Activated CD8-positive, alpha-beta memory T cell treated with anti-CD3 and anti-CD28 coated beads for 36 hours (primary cell): ENCODE results near the gene FAM53B. TPM values are rescaled to one million over a fixed set of nuclear protein-coding genes. Genes with fewer than 3 reads are reported as not detected.

Source experiments
- CTCF ChIA-PET: fragments of 350-600 bp; sonication (Branson Sonifier 250); formaldehyde crosslinking; loops from one replicate; lab custom pipeline; 2021; ENCODE audit warnings: antibody characterized with exemption; lab: Charles Lee
- POLR2A ChIA-PET: fragments of 350-600 bp; sonication (Branson Sonifier 250); formaldehyde crosslinking; loops from one replicate; lab custom pipeline; 2021; ENCODE audit warnings: antibody characterized with exemption; lab: Charles Lee
- total RNA-seq, 2 experiments: library from RNA; stranded (reverse); gene quantifications; one replicate each; pipeline ENCODE4 v1.2.3, GENCODE V29; 2021

Gene FAM53B
- total RNA-seq, 2 experiments from 2014 or later: 20.6 to 21.5 TPM

GRCh38 chr10:124669141-124669823, 74.9 kb downstream of the FAM53B start:
- POLR2A ChIA-PET: no interaction called here
- CTCF ChIA-PET: interaction anchor here (1.4 kb wide), 1 partner anchor 16 kb away, joined by 3 read pairs; no protein-coding TSS in a partner anchor

- POLR2A ChIA-PET: no interaction called here
Observed at GRCh38 chr10:124668517-124669051, 75.6 kb downstream of the FAM53B start.

GRCh38 chr10:124667425-124668345, 76.5 kb downstream of the FAM53B start:
- CTCF ChIA-PET: interaction anchor here (0.7 kb wide), 1 partner anchor 51 kb away, joined by 3 read pairs; no protein-coding TSS in a partner anchor
- POLR2A ChIA-PET: no interaction called here

More at GRCh38 chr10:124668517-124669051, 75.6 kb downstream of the FAM53B start:
- CTCF ChIA-PET: interaction anchor here (0.7 to 1.4 kb wide), 2 partner anchors 17 to 50 kb away, joined by 3 read pairs; no protein-coding TSS in a partner anchor

GRCh38 chr10:124666494-124666893, 77.7 kb downstream of the FAM53B start:
- POLR2A ChIA-PET: no interaction called here
- CTCF ChIA-PET: interaction anchor here (0.8 kb wide), 1 partner anchor 22 kb away, joined by 3 read pairs; no protein-coding TSS in a partner anchor

- CTCF ChIA-PET: interaction anchor here (0.8 kb wide), 1 partner anchor 21 kb away, joined by 3 read pairs; no protein-coding TSS in a partner anchor
- POLR2A ChIA-PET: no interaction called here
Observed at GRCh38 chr10:124665980-124666379, 78.2 kb downstream of the FAM53B start.

- CTCF ChIA-PET: interaction anchor here (0.8 kb wide), 1 partner anchor 21 kb away, joined by 3 read pairs; no protein-coding TSS in a partner anchor
- POLR2A ChIA-PET: no interaction called here
Observed at GRCh38 chr10:124665558-124665957, 78.6 kb downstream of the FAM53B start.

DNA sequence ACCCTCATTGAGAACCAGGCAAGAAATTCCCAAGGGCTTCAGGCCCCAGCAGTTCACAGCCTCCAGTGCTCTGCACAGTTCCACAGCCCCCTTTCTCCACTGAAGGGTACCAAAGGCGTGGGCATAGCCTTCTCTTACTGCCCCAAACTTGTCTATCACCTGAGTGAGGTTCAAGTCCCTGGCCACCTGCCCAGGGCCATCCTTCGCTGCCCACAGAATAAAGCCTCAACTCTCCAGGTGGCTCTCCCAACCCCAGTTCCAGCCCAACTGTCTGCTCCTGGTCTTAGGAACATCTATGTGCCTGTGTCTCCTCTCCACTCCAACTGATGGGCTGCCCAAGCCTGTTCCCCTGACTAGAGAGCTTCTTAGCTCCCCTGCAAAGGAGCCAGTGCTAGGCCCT, 79.1 kb downstream of the FAM53B start:
- CTCF ChIA-PET: no interaction called here
- POLR2A ChIA-PET: no interaction called here

GRCh38 chr10:124663766-124664360, 80.3 kb downstream of the FAM53B start:
- ChIA-PET POLR2A (interaction anchor here (0.8 kb wide), 1 partner anchor 38 kb away, joined by 5 read pairs; no protein-coding TSS in a partner anchor), CTCF (interaction anchor here (1.1 kb wide), 1 partner anchor 10 kb away, joined by 3 read pairs; no protein-coding TSS in a partner anchor)

- POLR2A ChIA-PET: interaction anchor here (0.8 kb wide), 1 partner anchor 39 kb away, joined by 5 read pairs; no protein-coding TSS in a partner anchor
- CTCF ChIA-PET: interaction anchor here (1.1 to 1.6 kb wide), 2 partner anchors 8 to 10 kb away, joined by 3 to 5 read pairs; no protein-coding TSS in a partner anchor
Observed at GRCh38 chr10:124663228-124663627, 81.0 kb downstream of the FAM53B start.

- POLR2A ChIA-PET: no interaction called here
- CTCF ChIA-PET: interaction anchor here (1.6 kb wide), 1 partner anchor 9 kb away, joined by 5 read pairs; no protein-coding TSS in a partner anchor
Observed at GRCh38 chr10:124661660-124662180, 82.5 kb downstream of the FAM53B start.

GRCh38 chr10:124660404-124661125, 83.6 kb downstream of the FAM53B start:
- CTCF ChIA-PET: interaction anchor here (0.7 to 3.4 kb wide), 4 partner anchors 13 to 257 kb away, joined by 3 to 14 read pairs (median 3); no protein-coding TSS in a partner anchor
- POLR2A ChIA-PET: interaction anchor here (0.9 kb wide), 1 partner anchor 28 kb away, joined by 3 read pairs; no protein-coding TSS in a partner anchor

- ChIA-PET POLR2A (interaction anchor here (1.3 kb wide), 1 partner anchor 58 kb away, joined by 3 read pairs; no protein-coding TSS in a partner anchor), CTCF (interaction anchor here (0.9 to 3.4 kb wide), 6 partner anchors 9 to 129 kb away, joined by 3 to 14 read pairs (median 4); no protein-coding TSS in a partner anchor)
Observed at GRCh38 chr10:124659380-124659779, 84.8 kb downstream of the FAM53B start.

DNA sequence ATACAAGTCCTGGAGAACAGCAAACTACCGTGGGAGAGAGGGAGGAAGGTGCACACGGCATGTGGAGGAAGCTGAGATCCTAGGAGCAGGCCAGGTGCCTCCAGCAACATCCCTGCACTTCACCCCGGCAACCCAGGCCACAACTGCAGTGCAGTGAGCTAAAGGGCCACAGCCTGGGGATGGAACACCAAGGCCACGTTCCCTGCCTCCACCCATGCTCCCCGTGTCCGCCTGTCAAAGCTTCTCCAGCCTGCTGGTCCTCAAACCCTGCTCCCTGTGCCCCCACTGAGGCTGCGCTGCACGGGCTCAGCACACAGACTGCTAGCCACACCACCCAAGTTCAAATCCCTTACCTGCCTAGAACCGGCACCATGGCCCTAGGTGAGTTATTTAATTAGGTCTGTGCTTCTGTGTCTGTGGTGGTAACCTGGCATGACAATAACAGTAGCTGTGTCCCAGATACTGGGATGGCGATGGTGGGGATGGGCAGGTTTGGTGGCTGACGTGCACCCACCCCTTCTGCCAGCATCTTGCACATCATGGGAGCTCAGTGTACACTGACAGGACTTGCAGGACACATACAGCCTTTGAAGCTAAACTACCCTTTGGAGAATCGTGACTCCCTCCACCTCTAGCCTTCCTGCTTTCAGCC, 85.5 kb downstream of the FAM53B start:
- CTCF ChIA-PET: interaction anchor here (0.9 to 3.4 kb wide), 7 partner anchors 9 to 129 kb away, joined by 3 to 14 read pairs (median 4); no protein-coding TSS in a partner anchor
- POLR2A ChIA-PET: interaction anchor here (1.3 kb wide), 1 partner anchor 59 kb away, joined by 3 read pairs; no protein-coding TSS in a partner anchor

- CTCF ChIA-PET: interaction anchor here (1.5 to 3.4 kb wide), 3 partner anchors 14 to 84 kb away, joined by 3 to 14 read pairs (median 5); no protein-coding TSS in a partner anchor
- POLR2A ChIA-PET: interaction anchor here (0.6 kb wide), 1 partner anchor 30 kb away, joined by 3 read pairs; no protein-coding TSS in a partner anchor
Observed at GRCh38 chr10:124657806-124658205, 86.4 kb downstream of the FAM53B start.

DNA sequence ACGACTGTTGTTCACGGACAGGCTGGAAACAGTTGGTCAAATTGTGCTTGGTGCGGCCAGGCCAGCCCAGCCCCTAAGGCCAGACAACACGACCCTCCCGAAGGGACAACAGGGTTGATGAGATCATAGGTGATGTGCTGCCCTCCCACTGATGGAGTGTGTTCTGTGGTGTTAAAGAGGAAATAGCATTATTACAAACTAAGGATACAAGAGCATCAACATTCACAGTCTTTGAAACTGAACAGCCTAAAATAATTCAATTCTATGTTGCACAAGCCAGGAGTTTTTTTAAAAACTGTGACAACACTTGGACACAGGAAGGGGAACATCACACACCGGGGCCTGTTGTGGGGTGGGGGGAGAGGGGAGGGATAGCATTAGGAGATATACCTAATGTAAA, 87.6 kb downstream of the FAM53B start:
- CTCF ChIA-PET: no interaction called here
- POLR2A ChIA-PET: no interaction called here

DNA sequence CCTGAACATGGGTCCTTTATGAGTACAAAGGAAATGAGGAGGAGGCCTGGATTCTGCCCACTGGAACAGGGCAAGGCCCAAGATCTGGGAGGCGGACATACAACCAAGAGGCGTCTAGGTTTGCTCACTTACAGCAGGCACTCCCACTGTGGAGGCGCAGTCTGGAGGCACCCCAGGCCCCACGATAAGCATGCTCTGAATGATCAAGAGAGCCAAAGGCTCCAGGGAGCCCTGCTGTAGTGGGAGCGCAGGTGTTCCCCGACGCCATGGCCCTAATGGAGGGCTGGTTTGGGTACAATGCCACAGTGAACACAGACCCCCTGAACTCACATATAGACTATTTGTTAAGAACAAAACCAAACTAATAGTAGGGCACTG, 88.1 kb downstream of the FAM53B start:
- POLR2A ChIA-PET: no interaction called here

More for the DNA sequence above, 88.1 kb downstream of the FAM53B start:
- CTCF ChIA-PET: no interaction called here
